Stomach (tissue), 9 donors: ENCODE measurements around the gene AP1S3. TPM values are rescaled to one million over a fixed set of nuclear protein-coding genes. Genes with fewer than 3 reads are reported as not detected.
"Not testable (repeated sequence)": the region's sequence is repeated elsewhere in the genome, so short reads cannot be mapped to it uniquely, and the experiment has no call there.

Experiments
- DNase-seq, 2 donors: peaks; one replicate each; pipeline versions ENCODE4 v3.0.0 to v3.0.0-alpha.2; 2013 to 2019
- H3K27ac ChIP-seq, 5 donors: fragments of 200-600 bp in 4 of 5; sonication (generic) in 4 of 5; one replicate each; pipeline ENCODE4 v1.5.1; 2013 to 2019; ENCODE audit warnings: mild to moderate bottlenecking in 1 of 5, moderate library complexity in 1 of 5
- H3K27me3 ChIP-seq, 3 donors: fragments of 200-600 bp; sonication (generic); one replicate each; pipeline ENCODE4 v1.5.1; 2017 to 2019; ENCODE audit warnings: mixed run types in 1 of 3
- H3K36me3 ChIP-seq, 4 donors: fragments of 200-600 bp; sonication (generic); 1 replicate in 3 of 4; 2 replicates in 1 of 4; pipeline ENCODE4 v1.5.1; 2016 to 2019
- H3K4me1 ChIP-seq, 4 donors: fragments of 200-600 bp; sonication (generic); one replicate each; pipeline ENCODE4 v1.5.1; 2016 to 2019
- H3K4me3 ChIP-seq, 4 donors: fragments of 200-600 bp; sonication (generic) in 3 of 4; one replicate each; pipeline ENCODE4 v1.5.1; 2016 to 2019; ENCODE audit warnings: mild to moderate bottlenecking in 1 of 4
- H3K9me3 ChIP-seq, 4 donors: fragments of 200-600 bp; sonication (generic); one replicate each; pipeline ENCODE4 v1.5.1; 2016 to 2019
- EP300 ChIP-seq: sonication (generic); formaldehyde crosslinking; IDR thresholded peaks from one replicate; pipeline ENCODE4 v1.6.1; 2017; ENCODE audit warnings: antibody characterized with exemption
- POLR2A ChIP-seq, 4 donors: fragments of 450-650 bp; IDR thresholded peaks; one replicate each; pipeline ENCODE4 v1.6.1; 2016; ENCODE audit warnings: antibody characterized with exemption in 4 of 4, control low read depth in 2 of 4, mild to moderate bottlenecking in 1 of 4, moderate library complexity in 1 of 4
- POLR2AphosphoS5 ChIP-seq, 3 donors: sonication (generic); formaldehyde crosslinking; IDR thresholded peaks; one replicate each; pipeline ENCODE4 v1.6.1; 2016; ENCODE audit warnings: antibody characterized with exemption in 3 of 3
- WGBS, 5 donors: extraction: QIAGEN DNeasy Blood & Tissue Kit in 3 of 5; methylation state at CpG; one replicate each; pipeline versions ENCODE4 v1.1.5 to v1.1.7; 2013 to 2018; 5-methylcytosine and 5-hydroxymethylcytosine counted together
- intact Hi-C: fragments of 100-400 bp; cut with DNase I; formaldehyde crosslinking; loops from one replicate; pipeline ENCODE4 v1.15.1; 2023; ENCODE audit warnings: low total_unique reads
- polyA plus RNA-seq, 3 donors: library from polyadenylated mRNA; stranded (reverse); fragments of 200-250 nt; gene quantifications; one replicate each; pipeline ENCODE4 v1.2.3, GENCODE V29; 2013
- total RNA-seq, 5 donors: library from RNA; depleted of rRNA; stranded (reverse); fragments of >200 nt; gene quantifications; one replicate each; pipeline versions ENCODE4 v1.1.0 to v1.2.3, GENCODE V29; 2014 to 2016
- TF ChIP-seq, protein P1 (sequence below), 7 experiments: fragments of 450-650 bp in 4 of 7; fragments of 200-600 bp in 3 of 7; sonication (generic) in 3 of 7; IDR thresholded peaks; one replicate each; pipeline ENCODE4 v1.5.1; 2016 to 2019; ENCODE audit warnings: antibody characterized with exemption in 7 of 7, control low read depth in 2 of 7, mild to moderate bottlenecking in 1 of 7
- donor health status: healthy with polysubstance abuse.
- donor health status: Bipolar disorder and iron deficiency.
- donor health status: healthy.

The AP1S3 gene
- total and polyA plus RNA-seq, 8 donors = 1.5 to 18.2 (median 6.1) TPM; not detected in 2

DNA sequence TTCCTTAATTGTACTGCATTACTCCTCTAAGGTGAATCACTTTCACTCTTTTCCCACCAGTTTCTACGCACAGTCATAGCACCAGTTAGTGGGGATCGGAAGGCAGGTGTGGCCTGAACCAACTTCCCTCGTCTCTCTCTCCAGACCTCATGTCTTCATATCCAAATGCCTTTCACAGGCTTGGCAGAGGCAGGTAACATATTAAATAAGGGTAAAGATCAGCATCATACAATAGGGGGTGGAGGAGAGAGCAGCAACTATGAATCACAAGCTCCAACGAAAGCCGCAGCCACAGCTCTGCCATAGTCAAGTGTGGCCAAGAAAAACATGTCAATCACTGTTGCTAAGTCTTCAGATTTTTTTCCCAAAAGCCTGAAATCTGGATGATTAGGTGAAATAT, 40.3 kb downstream of the AP1S3 start:
- 40 to 75% (median 48%) methylated on average over 5 of the region's 5 CpGs for whole genome bisulfite sequencing, 5 donors
- H3K36me3 ChIP-seq = no peaks in the 10 kb centered on the region
- H3K4me1 ChIP-seq = peaks cover 0 to 34% (median 22%) of the 10 kb centered on the region in 4 donors
- peak overlapping the region in 4 of 5 donors; percentile 0 to 74 (median 56) for H3K27ac ChIP-seq
- H3K4me3 ChIP-seq = no peak overlapping the region
- intact Hi-C loops = no loop called here
- H3K9me3 ChIP-seq = no peaks in the 10 kb centered on the region
- no peaks in the 10 kb centered on the region for H3K27me3 ChIP-seq
- TF ChIP-seq POLR2AphosphoS5 (IDR thresholded peaks at IDR 0.05) = peak in 2 of 3 donors; percentile 32 to 77
- no peak for TF ChIP-seq POLR2A (IDR thresholded peaks at IDR 0.05)
- TF ChIP-seq, protein P1, sequence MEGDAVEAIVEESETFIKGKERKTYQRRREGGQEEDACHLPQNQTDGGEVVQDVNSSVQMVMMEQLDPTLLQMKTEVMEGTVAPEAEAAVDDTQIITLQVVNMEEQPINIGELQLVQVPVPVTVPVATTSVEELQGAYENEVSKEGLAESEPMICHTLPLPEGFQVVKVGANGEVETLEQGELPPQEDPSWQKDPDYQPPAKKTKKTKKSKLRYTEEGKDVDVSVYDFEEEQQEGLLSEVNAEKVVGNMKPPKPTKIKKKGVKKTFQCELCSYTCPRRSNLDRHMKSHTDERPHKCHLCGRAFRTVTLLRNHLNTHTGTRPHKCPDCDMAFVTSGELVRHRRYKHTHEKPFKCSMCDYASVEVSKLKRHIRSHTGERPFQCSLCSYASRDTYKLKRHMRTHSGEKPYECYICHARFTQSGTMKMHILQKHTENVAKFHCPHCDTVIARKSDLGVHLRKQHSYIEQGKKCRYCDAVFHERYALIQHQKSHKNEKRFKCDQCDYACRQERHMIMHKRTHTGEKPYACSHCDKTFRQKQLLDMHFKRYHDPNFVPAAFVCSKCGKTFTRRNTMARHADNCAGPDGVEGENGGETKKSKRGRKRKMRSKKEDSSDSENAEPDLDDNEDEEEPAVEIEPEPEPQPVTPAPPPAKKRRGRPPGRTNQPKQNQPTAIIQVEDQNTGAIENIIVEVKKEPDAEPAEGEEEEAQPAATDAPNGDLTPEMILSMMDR (IDR thresholded peaks at IDR 0.05) = no peak
- DNase-seq = peak; percentile 56 to 75

DNA sequence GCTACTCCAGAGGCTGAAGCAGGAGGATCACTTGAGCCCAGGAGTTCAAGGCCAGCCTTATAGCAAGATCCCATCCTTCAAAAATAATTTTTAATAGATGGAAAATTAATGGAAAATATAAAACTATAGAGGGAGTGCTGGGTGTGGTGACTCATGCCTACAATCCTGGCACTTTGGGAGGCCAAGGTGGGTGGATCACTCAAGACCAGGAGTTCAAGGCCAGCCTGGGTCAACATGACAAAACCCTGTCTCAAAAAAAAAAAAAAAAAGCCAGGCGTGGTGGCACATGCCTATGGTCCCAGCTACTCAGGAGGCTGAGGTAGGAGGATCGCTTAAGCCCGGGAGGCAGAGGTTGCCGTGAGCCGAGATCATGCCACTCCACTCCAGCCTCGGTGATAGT, 48.0 kb downstream of the AP1S3 start:
- TF ChIP-seq EP300 = no peak
- TF ChIP-seq, protein P1 (IDR thresholded peaks at IDR 0.05) = no peak
- no peak for TF ChIP-seq POLR2A (IDR thresholded peaks at IDR 0.05)
- TF ChIP-seq POLR2AphosphoS5 (IDR thresholded peaks at IDR 0.05) = no peak

DNA sequence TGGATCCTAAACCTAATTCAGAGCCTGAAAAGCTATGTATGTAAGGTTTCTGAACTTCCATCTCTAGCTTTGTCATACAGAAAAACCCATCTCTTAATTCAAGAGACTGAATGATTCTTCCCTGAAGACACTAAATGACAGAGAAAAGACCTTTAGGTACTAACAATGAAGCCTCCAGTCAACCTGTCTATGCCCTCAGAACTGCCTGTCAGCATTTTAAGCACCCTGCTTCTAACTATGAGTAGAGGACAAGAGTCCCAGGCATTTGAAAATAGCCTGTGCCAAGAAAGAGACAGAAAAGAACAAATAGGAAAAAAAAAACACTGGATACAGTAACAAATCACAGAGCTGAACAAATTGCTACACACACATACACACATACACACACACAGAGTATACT, 48.6 kb downstream of the AP1S3 start:
- intact Hi-C loops = no loop called here
- DNase-seq = no peak
- Histone ChIP-seq H3K4me1 (no peaks in the 10 kb centered on the region), H3K27ac (no peak overlapping the region), H3K4me3 (no peak overlapping the region), H3K9me3 (no peaks in the 10 kb centered on the region), H3K27me3 (no peaks in the 10 kb centered on the region), H3K36me3 (no peaks in the 10 kb centered on the region)
- TF ChIP-seq EP300 (no peak), POLR2A (IDR thresholded peaks at IDR 0.05) (no peak), POLR2AphosphoS5 (IDR thresholded peaks at IDR 0.05) (no peak)
- TF ChIP-seq, protein P1 (IDR thresholded peaks at IDR 0.05) = no peak

More for the DNA sequence above, 48.0 kb downstream of the AP1S3 start:
- no peaks in the 10 kb centered on the region for H3K4me1 ChIP-seq
- no peak overlapping the region for H3K4me3 ChIP-seq
- no peaks in the 10 kb centered on the region for H3K27me3 ChIP-seq
- no peak overlapping the region for H3K27ac ChIP-seq
- H3K36me3 ChIP-seq = no peaks in the 10 kb centered on the region
- intact Hi-C loops = no loop called here
- DNase-seq = no peak
- H3K9me3 ChIP-seq = no peaks in the 10 kb centered on the region
- WGBS, 5 donors = 94 to 100% (median 98%) methylated on average over 5 to 6 of the region's 6 CpGs

DNA sequence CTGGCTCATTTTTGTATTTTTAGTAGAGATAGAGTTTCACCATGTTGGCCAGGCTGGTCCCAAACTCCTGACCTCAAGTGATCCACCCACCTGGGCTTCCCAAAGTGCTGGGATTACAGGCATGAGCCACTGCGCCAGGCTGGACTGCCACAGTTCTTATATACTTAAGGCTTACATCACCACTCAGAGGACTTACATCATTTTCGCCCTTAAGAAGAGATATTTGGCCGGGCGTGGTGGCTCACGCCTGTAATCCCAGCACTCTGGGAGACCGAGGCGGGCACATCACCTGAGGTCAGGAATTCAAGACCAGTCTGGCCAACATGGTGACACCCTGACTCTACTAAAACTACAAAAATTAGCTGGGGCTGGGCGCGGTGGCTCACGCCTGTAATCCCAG, 49.3 kb downstream of the AP1S3 start:
- H3K4me3 ChIP-seq, H3K36me3 ChIP-seq, H3K9me3 ChIP-seq, H3K27ac ChIP-seq, H3K27me3 ChIP-seq, H3K4me1 ChIP-seq, intact Hi-C loops, DNase-seq: not testable (repeated sequence)
- 96 to 99% (median 98%) methylated on average over 10 of the region's 10 CpGs for WGBS, 5 donors

DNA sequence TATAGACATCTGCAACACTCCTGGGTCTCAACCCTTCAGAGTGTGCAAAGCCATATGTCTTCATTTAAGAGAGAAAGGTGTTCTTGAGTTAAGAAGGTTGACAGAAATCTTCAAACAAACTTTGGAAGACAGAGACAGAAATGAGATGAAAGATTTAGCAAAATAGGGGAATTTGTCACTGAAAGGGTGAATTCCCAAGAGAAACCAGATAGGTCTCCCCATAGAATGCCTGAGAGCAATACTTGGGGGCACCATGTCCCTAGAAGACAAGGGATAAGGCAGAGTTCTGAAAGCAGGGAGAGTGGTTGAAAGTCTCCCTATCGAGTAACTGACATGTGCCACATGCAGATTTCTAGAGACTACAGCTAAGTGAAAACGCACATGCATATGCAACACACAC, 50.0 kb downstream of the AP1S3 start:
- Histone ChIP-seq H3K36me3 (no peaks in the 10 kb centered on the region), H3K4me1 (no peaks in the 10 kb centered on the region), H3K27me3 (no peaks in the 10 kb centered on the region), H3K4me3 (no peak overlapping the region), H3K27ac (no peak overlapping the region), H3K9me3 (no peaks in the 10 kb centered on the region)
- DNase-seq = no peak
- 91 to 94% (median 93%) methylated on average over 2 of the region's 2 CpGs for WGBS, 5 donors
- no peak for TF ChIP-seq EP300
- no peak for TF ChIP-seq POLR2AphosphoS5 (IDR thresholded peaks at IDR 0.05)
- TF ChIP-seq, protein P1 (IDR thresholded peaks at IDR 0.05) = no peak
- TF ChIP-seq POLR2A (IDR thresholded peaks at IDR 0.05) = no peak
- intact Hi-C loops = no loop called here
